Erythroblast (primary cell): ENCODE results near the gene CAPN10.

Experiments
- GATA1 ChIP-seq: IDR thresholded peaks from 2 replicates; pipeline ENCODE4 v1.6.1; 2011; ENCODE audit warnings: low read depth, mild to moderate bottlenecking, control low read depth, low read length, moderate library complexity
- POLR2A ChIP-seq: IDR thresholded peaks from 2 replicates; pipeline ENCODE4 v1.6.1; 2011; ENCODE audit warnings: mild to moderate bottlenecking, low read length

GRCh38 chr2:240551811-240552210 lies 34.7 kb upstream of the CAPN10 start:
- TF ChIP-seq POLR2A (no peak), GATA1 (no peak)
